Stimulated activated CD8-positive, alpha-beta memory T cell treated with anti-CD3 and anti-CD28 coated beads, Interleukin-15, amount 100 ng/mL, for 1 hour (primary cell): Measurements from ENCODE around the gene SCIN.
"Not testable (repeated sequence)": the region's sequence is repeated elsewhere in the genome, so short reads cannot be mapped to it uniquely, and the experiment has no call there.

Source experiments
- DNase-seq: peaks from one replicate; pipeline ENCODE4 v3.0.0-alpha.2; 2020; ENCODE audit warnings: low read depth

SCIN gene

GRCh38 chr7:12570534-12571461, at the start of gene SCIN:
SCIN (plus strand) TSS chr7:12570720; CDS start chr7:12570787, 67 bp downstream.
- no peak for DNase-seq

GRCh38 chr7:12524794-12525386, 45.6 kb upstream of the SCIN start:
- no peak for DNase-seq

- not testable (repeated sequence) for DNase-seq
These were observed 43.8 kb upstream of the SCIN start for GRCh38 chr7:12526693-12527092.

GRCh38 chr7:12527670-12528069, 42.9 kb upstream of the SCIN start:
- DNase-seq: not testable (repeated sequence)

- DNase-seq: no peak
These were observed 40.4 kb upstream of the SCIN start for GRCh38 chr7:12529971-12530710.

- DNase-seq: no peak
These were observed 38.7 kb upstream of the SCIN start for GRCh38 chr7:12531784-12532183.

GRCh38 chr7:12534046-12534445, 36.5 kb upstream of the SCIN start:
- DNase-seq: no peak

- no peak for DNase-seq
These were observed 30.8 kb upstream of the SCIN start for GRCh38 chr7:12539681-12540080.

GRCh38 chr7:12540850-12541249, 29.7 kb upstream of the SCIN start:
- DNase-seq: no peak

GRCh38 chr7:12543586-12543985, 26.9 kb upstream of the SCIN start:
- DNase-seq: no peak

- no peak for DNase-seq
These were observed 21.4 kb upstream of the SCIN start for GRCh38 chr7:12549106-12549505.

- no peak for DNase-seq
These were observed 19.6 kb upstream of the SCIN start for GRCh38 chr7:12550956-12551355.

GRCh38 chr7:12552876-12553275, 17.6 kb upstream of the SCIN start:
- no peak for DNase-seq

- no peak for DNase-seq
These were observed 17.1 kb upstream of the SCIN start for GRCh38 chr7:12553416-12553815.

GRCh38 chr7:12554351-12554750, 16.2 kb upstream of the SCIN start:
- no peak for DNase-seq

GRCh38 chr7:12554872-12555271, 15.6 kb upstream of the SCIN start:
- no peak for DNase-seq

- not testable (repeated sequence) for DNase-seq
These were observed 14.8 kb upstream of the SCIN start for GRCh38 chr7:12555695-12556094.

GRCh38 chr7:12556139-12556792, 14.3 kb upstream of the SCIN start:
- not testable (repeated sequence) for DNase-seq

- no peak for DNase-seq
These were observed 13.2 kb upstream of the SCIN start for GRCh38 chr7:12557282-12557681.

- no peak for DNase-seq
These were observed 5.3 kb upstream of the SCIN start for GRCh38 chr7:12564996-12565764.

- no peak for DNase-seq
These were observed 4.6 kb upstream of the SCIN start for GRCh38 chr7:12565873-12566272.
